GM18520 (cell line): ENCODE measurements around the gene ZFHX2.

Source experiments
- ATAC-seq: cut with Tn5 transposase; IDR thresholded peaks from one replicate; pipeline ENCODE4 v1.9.1; 2021; ENCODE audit not compliant: unreplicated experiment

Gene ZFHX2

DNA sequence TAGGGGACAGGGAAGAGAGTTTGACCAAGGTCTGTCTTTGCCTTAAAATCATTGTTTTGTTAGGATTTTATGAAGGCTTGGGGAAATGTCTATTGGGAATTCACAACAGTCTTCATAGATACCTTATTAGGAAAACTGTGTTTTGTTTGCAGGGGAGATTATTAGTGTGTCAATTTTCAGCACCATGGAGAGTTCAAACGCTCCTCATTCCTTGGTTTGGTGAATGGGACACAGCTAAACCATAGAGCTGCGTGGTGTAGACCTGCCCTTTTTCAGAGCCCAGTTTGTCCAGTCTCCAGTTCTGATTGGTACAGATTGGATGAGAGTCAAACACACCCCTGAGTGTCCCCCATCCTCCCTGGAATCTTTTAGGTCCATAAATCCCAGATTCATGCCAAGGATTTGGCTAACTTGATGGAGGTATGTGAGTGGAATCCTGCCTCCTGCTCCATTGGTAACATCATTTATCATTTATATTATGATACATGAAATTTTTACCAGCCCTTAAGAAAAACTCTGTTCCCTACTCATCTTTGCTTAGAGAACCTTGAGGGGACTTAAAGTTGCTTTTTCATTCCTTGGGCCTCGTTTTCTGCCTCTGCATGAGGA lies 70.1 kb downstream of the ZFHX2 start:
- ATAC-seq: no peak

DNA sequence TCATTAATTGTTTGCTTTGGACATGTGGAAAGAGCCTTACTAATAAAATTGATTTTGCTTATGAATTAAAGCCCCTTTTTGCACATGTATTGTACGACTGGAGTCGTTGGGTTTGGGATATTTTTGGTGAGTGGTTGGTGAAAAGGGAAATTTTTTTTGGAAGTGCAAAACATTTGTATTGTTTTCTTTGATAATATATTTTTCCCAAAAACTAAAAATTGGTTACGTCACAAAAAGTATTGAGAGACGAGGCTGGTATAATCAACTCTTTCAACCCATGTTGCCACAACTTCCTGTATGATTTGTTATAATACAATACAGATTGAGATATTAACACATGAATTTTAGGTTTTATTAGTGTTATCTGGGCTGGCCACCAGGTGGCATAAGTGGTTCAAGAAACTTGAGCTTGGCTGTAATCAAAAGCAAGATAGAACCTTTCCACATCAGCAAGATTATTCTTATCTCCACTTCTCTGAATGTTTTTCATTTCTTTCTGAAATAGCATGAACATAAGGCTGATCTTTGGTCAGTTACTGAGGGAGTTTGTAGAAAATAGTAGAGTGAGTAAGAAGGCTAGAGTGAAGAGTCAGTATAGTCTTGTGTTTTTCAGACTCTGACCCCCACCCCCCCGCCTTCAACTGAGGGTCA lies 73.3 kb downstream of the ZFHX2 start:
- ATAC-seq: no peak

DNA sequence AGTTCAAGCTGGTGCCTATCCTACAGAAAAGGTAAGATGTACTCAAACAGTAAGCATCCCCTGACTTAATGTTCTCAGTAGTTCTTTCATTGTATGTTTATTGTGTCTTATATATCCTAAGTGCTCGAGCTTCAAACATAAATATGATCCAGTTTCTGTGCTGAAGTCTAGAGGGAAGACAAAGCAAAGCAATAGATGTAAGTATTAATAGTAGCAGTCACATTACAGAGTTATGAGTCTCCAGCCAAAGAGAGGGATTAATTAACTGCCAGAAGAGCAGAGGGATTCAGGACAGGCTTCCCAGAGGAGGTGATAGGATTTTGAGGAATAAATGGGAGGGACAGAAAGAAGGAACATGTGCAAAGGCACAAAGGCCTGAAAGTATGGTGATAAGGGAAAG lies 80.6 kb downstream of the ZFHX2 start:
- ATAC-seq: no peak
